DMS79 (cell line): ENCODE data around the gene CDK14.

Source experiments
- DNase-seq: peaks from one replicate; lab custom pipeline; 2025; lab: John Stamatoyannopoulos, UW

The CDK14 gene

GRCh38 chr7:90678986-90679385 lies 82.9 kb downstream of the CDK14 start:
- DNase-seq, result no peak

- no peak for DNase-seq
Measured at GRCh38 chr7:90680484-90680883, 84.4 kb downstream of the CDK14 start.

- no peak for DNase-seq
Measured at GRCh38 chr7:90681336-90682022, 85.4 kb downstream of the CDK14 start.

- no peak for DNase-seq
Measured at GRCh38 chr7:90686146-90686545, 90.0 kb downstream of the CDK14 start.

GRCh38 chr7:90688810-90689209 lies 92.7 kb downstream of the CDK14 start:
- DNase-seq, result no peak

GRCh38 chr7:90689260-90689659 lies 93.1 kb downstream of the CDK14 start:
- no peak for DNase-seq

GRCh38 chr7:90690159-90690858 lies 94.2 kb downstream of the CDK14 start:
- no peak for DNase-seq

- no peak for DNase-seq
Measured at GRCh38 chr7:90692396-90692795, 96.3 kb downstream of the CDK14 start.

- no peak for DNase-seq
Measured at GRCh38 chr7:90692947-90693346, 96.8 kb downstream of the CDK14 start.

- DNase-seq, result no peak
Measured at GRCh38 chr7:90693939-90694338, 97.8 kb downstream of the CDK14 start.

- DNase-seq, result no peak
Measured at GRCh38 chr7:90698616-90699015, 102.5 kb downstream of the CDK14 start.

GRCh38 chr7:90701021-90701420 lies 104.9 kb downstream of the CDK14 start:
- no peak for DNase-seq

GRCh38 chr7:90701771-90702170 lies 105.7 kb downstream of the CDK14 start:
- no peak for DNase-seq

GRCh38 chr7:90705391-90706071 lies 109.4 kb downstream of the CDK14 start:
- no peak for DNase-seq

- no peak for DNase-seq
Measured at GRCh38 chr7:90706072-90706716, 110.1 kb downstream of the CDK14 start.

- DNase-seq, result no peak
Measured at GRCh38 chr7:90708841-90709317, 112.8 kb downstream of the CDK14 start.

GRCh38 chr7:90709501-90710465 lies 113.7 kb downstream of the CDK14 start:
- no peak for DNase-seq

- peak; percentile 17 for DNase-seq
Measured at GRCh38 chr7:90710466-90710850, 114.3 kb downstream of the CDK14 start.

GRCh38 chr7:90713628-90714027 lies 117.5 kb downstream of the CDK14 start:
- DNase-seq, result no peak

GRCh38 chr7:90715067-90715466 lies 118.9 kb downstream of the CDK14 start:
- no peak for DNase-seq

GRCh38 chr7:90717296-90718060 lies 121.4 kb downstream of the CDK14 start:
- DNase-seq, result no peak
